ENCODE measurements around the gene SP140L. TPM values are rescaled to one million over a fixed set of nuclear protein-coding genes. Genes with fewer than 3 reads are reported as not detected.

SP140L gene
- total RNA-seq, 1 donor from 2014 or later = 7.9 TPM

DNA sequence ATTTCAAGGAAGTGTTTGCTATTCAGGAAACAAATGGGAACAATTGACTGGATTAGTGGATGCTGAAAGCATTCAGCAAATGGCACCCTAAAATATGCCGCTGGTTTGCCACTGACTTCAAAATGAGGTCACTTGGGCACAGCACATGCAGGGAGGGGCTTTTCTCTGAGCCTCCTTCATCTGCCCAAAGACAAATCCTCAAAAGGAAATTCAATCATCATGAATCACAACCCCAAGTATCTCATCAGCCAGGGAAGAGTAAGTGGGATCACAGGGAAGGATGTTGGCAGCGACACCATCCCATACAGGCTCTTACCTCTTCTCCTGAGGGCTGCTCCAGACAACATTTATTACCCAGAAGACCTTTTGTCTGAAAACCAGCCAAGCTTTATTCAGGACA lies 14.4 kb upstream of the SP140L start:
- Histone ChIP-seq H3K36me3 (ENCODE audit: control insufficient read depth, insufficient read depth, low read length) (no peaks in the 10 kb centered on the region), H3K27me3 (ENCODE audit: control insufficient read depth, insufficient read depth, low read length) (no peaks in the 10 kb centered on the region), H3K4me3 (ENCODE audit: low read depth, low read length) (no peak overlapping the region)
- TF ChIP-seq, protein P1, sequence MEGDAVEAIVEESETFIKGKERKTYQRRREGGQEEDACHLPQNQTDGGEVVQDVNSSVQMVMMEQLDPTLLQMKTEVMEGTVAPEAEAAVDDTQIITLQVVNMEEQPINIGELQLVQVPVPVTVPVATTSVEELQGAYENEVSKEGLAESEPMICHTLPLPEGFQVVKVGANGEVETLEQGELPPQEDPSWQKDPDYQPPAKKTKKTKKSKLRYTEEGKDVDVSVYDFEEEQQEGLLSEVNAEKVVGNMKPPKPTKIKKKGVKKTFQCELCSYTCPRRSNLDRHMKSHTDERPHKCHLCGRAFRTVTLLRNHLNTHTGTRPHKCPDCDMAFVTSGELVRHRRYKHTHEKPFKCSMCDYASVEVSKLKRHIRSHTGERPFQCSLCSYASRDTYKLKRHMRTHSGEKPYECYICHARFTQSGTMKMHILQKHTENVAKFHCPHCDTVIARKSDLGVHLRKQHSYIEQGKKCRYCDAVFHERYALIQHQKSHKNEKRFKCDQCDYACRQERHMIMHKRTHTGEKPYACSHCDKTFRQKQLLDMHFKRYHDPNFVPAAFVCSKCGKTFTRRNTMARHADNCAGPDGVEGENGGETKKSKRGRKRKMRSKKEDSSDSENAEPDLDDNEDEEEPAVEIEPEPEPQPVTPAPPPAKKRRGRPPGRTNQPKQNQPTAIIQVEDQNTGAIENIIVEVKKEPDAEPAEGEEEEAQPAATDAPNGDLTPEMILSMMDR (IDR thresholded peaks at IDR 0.05; ENCODE audit: insufficient read depth, low read length, poor library complexity, severe bottlenecking) = no peak
- DNase-seq (ENCODE audit: low read depth) = no peak

DNA sequence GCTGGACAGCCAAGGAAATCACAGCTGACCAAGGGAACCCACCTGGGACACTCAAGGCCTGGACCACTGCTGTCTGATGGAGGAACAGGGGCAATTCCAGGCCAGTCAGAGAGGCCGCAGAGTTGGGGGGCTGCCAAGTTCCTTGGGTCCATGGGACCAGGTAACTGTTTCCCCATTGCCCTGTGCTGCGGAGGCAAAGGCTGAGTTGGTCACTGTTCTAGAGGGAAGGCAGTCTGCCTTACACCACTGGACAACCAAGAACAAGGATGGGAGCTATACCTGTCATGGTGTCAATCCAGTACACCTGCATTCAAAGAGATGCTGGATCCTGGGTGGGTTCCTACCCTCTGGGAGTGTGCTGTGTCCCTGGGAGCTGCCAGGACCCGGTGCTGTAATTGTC lies 9.6 kb upstream of the SP140L start:
- no peaks in the 10 kb centered on the region for H3K36me3 ChIP-seq (ENCODE audit: control insufficient read depth, insufficient read depth, low read length)
- TF ChIP-seq, protein P1 (IDR thresholded peaks at IDR 0.05; ENCODE audit: insufficient read depth, low read length, poor library complexity, severe bottlenecking) = no peak
- H3K27me3 ChIP-seq (ENCODE audit: control insufficient read depth, insufficient read depth, low read length) = no peaks in the 10 kb centered on the region
- no peak for DNase-seq (ENCODE audit: low read depth)
- no peak overlapping the region for H3K4me3 ChIP-seq (ENCODE audit: low read depth, low read length)

DNA sequence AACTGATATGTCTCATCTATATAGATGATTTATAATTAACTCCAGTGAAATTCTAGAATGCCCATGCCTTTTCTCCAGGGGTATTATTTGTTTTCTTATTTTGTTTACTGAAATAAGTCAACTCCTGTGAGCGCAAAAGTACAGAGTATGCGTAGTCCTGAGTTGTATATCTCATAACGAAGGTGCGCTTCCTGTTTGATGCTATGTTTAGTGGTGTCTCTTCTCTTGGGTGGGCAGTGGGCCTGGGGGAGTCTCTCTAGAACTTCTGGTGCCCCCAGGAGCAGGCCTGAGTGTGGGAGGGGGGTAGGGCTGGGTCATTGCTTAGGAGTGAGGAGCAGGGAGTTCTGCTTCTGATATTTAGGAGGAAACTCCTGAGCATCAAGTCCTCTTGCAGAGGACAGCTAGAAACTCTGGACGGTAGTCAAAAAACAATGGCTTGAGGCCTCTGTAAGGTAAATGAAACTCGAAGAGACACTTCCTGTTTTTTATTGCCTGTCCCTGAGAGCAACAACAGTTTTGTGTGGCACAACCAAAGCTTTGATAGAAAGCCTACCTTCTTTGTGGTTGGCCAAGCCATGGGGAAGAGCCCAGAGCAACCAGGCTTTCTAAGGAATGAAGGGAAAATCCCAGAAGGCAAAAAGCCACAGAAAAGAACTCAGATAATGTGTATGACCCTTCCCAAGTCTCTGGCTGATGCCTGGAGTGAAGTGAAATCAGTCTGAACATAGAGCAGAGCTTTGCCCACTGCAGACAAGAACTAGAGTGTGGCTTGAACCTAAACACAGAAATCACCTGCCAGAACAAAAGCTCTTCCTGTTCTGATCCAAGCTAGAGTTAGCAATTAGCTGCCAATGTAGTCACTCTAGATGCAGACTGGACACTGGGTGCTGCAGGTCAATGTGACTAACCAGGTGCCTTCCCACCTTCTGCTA lies 8.5 kb upstream of the SP140L start:
- DNase-seq (ENCODE audit: low read depth) = no peak
- no peak overlapping the region for H3K4me3 ChIP-seq (ENCODE audit: low read depth, low read length)
- TF ChIP-seq, protein P1 (IDR thresholded peaks at IDR 0.05; ENCODE audit: insufficient read depth, low read length, poor library complexity, severe bottlenecking) = no peak
- no peaks in the 10 kb centered on the region for H3K27me3 ChIP-seq (ENCODE audit: control insufficient read depth, insufficient read depth, low read length)
- H3K36me3 ChIP-seq (ENCODE audit: control insufficient read depth, insufficient read depth, low read length) = no peaks in the 10 kb centered on the region

DNA sequence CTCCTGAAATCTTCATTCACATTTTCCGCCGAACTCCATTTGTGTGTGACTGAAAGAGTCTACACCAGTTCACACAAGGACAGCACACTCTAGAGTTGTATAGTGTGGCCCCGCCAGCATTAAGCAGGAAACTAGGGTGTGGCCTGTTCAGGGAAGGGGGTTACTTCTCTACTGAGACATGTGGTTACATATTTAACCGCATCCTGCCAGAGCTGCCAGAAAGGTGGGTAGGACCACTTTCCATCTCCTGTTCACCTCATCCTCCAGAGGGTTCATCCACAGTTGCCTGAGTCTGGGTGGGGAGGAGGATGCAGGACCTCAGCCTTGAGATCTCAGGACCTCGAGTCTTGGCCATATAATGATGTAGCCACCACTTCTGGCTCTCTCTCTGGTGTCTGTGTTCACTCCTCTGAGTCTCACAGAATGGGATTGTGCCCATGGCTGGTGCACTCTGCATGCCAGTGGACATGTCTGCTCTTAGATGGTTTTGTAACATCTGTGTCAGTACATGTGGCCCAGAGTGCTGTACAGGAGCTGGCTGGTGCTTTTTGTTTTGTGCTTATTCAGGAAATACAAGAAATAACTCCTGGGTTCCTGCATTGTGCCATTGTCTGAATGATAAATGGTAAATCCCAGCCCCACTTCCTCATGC lies 7.7 kb upstream of the SP140L start:
- no peaks in the 10 kb centered on the region for H3K36me3 ChIP-seq (ENCODE audit: control insufficient read depth, insufficient read depth, low read length)
- H3K4me3 ChIP-seq (ENCODE audit: low read depth, low read length) = no peak overlapping the region
- TF ChIP-seq, protein P1 (IDR thresholded peaks at IDR 0.05; ENCODE audit: insufficient read depth, low read length, poor library complexity, severe bottlenecking) = no peak
- DNase-seq (ENCODE audit: low read depth) = no peak
- no peaks in the 10 kb centered on the region for H3K27me3 ChIP-seq (ENCODE audit: control insufficient read depth, insufficient read depth, low read length)

DNA sequence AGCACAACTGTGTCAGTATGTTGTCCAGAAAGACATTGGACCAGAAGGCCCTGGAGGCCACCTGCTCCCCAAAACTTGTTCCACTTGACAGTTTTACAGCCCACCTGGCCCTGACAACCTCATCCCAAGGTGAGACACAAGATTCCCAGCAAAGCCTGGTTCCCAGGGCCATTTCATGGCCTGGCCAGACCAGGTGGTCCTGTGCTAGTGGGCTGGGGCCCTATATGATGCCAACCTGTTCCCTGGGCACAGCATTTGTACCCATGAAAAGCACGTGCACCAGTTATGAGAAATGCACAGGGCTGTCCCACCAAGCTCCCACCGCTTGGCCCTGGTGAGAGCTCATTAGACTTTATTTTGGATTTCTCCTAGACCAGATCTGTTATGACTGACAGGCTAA lies 6.0 kb upstream of the SP140L start:
- TF ChIP-seq, protein P1 (IDR thresholded peaks at IDR 0.05; ENCODE audit: insufficient read depth, low read length, poor library complexity, severe bottlenecking) = no peak

More for the DNA sequence above, 6.0 kb upstream of the SP140L start:
- no peak for DNase-seq (ENCODE audit: low read depth)
- H3K27me3 ChIP-seq (ENCODE audit: control insufficient read depth, insufficient read depth, low read length) = no peaks in the 10 kb centered on the region
- H3K36me3 ChIP-seq (ENCODE audit: control insufficient read depth, insufficient read depth, low read length) = no peaks in the 10 kb centered on the region
- H3K4me3 ChIP-seq (ENCODE audit: low read depth, low read length) = no peak overlapping the region

Measured in kidney epithelial cell (primary cell).